Activated CD8-positive, alpha-beta memory T cell treated with anti-CD3 and anti-CD28 coated beads for 24 hours (primary cell): ENCODE results near the gene CANT1.
"Not testable (repeated sequence)": the region's sequence is repeated elsewhere in the genome, so short reads cannot be mapped to it uniquely, and the experiment has no call there.

Source experiments
- DNase-seq: peaks from one replicate; pipeline ENCODE4 v3.0.0-alpha.2; 2020

Gene CANT1

GRCh38 chr17:78956254-78956653 lies 53.3 kb downstream of the CANT1 start:
- DNase-seq: no peak

GRCh38 chr17:78954684-78955083 lies 54.9 kb downstream of the CANT1 start:
- no peak for DNase-seq

DNA sequence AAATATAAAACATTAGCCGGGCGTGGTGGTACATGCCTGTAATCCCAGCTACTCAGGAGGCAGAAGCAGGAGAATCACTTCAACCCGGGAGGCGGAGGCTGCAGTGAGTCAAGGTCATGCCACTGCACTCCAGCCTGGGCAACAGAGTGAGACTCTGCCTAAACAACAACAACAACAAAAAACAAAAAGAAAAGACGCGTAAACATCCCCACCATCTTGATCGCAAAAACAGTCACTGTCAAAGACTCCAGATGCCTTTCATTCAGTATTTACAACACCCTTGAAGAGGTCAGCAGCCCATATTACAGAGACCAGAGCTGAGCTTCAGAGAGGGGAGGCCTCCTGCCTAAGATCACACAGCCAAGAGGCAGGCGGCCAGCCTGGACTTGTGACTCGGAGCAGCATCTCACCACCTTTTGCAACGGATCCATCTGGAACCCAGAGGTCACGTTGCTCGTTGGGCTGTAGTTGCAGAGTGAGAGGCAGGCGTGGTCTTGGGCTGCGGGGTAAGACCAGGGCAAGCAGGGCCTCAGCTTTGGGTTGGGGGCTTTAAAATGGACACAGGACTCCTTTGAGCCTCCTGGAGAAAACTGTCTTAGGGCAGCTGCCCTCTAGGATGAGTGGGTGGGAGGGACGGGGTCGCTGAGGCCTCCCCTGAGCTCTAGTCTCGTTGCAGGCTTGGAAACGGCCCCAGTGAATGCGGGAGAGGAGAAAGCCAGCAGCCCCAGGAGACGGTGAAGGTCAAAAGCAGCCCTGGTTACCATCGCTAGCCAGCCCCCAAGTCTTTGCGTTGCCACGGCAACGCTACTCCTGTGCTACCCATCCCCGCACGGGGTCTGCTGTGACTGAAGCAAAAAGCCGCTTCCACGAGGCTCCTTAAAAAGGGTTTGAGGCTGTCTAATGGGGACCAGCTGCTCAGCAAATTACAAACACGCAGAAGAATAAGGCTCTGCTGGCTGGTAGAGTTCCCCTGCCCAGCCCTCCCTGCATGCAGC lies 55.9 kb downstream of the CANT1 start:
- no peak for DNase-seq

- no peak for DNase-seq
These were observed 56.9 kb downstream of the CANT1 start for GRCh38 chr17:78952706-78953105.

- no peak for DNase-seq
These were observed 57.5 kb downstream of the CANT1 start for GRCh38 chr17:78951967-78952551.

DNA sequence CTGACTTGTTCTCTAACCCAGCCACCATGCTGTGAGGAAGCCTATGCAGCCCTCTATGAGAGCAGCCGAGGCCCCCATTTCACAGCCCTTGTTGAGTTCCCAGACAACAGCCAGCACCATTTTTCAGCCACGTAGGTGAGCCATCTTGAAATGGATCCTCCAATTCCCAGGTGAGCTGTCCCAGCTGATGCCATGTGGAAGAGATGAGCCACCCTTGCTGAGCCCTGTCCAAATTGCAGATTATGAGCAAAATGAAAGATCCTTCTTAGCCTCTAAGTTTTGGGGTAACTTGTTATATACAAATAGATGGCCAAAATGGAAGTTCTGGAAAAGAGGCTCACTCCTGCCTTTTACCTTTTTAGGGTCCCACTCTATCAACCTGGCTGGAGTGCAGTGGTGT lies 58.7 kb downstream of the CANT1 start:
- DNase-seq: no peak

DNA sequence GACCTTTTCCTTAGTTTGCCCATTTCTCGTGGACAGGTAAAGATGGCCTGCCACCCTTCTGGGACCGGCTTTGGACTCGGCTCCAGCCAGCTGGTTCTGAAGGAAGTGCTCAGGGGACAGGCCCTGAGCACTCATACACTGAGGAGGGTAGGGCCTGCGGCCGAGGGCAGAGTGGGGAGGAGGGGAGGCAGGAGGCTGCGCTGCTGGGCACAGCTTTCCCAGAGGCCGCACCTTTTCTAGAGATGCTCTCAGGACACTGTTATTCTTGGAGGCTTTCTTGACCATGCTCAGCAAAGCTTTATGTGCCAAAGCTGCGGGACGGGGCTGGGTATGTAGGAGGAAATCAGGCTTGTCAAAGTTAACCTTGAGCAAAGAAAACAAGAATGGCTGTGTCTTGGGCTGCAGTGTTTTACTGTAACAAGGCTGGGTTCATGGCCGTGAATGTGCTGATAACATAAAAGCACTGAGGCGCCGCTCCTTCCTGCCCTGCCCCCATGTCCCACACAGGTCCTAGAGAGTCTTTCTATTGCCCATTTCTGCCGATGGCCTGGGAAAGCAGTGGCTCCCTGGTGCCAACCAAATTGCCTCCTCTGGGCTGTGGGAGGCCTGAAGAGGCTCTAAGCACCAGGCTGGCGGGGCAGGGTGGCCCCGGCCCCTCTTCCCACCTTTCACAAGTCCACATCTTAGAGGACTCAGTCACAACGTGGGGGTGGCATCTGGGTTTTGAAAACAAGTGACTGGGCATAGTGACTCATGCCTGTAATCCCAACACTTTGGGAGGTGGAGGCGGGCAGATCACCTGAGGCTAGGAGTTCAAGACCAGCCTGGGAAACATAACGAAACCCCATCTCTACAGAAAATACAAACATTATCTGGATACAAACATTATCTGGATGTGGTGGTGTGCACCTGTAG lies 62.1 kb downstream of the CANT1 start:
- DNase-seq: no peak

- no peak for DNase-seq
These were observed 62.9 kb downstream of the CANT1 start for GRCh38 chr17:78946631-78947030.

- DNase-seq: no peak
These were observed 63.4 kb downstream of the CANT1 start for GRCh38 chr17:78946131-78946530.

DNA sequence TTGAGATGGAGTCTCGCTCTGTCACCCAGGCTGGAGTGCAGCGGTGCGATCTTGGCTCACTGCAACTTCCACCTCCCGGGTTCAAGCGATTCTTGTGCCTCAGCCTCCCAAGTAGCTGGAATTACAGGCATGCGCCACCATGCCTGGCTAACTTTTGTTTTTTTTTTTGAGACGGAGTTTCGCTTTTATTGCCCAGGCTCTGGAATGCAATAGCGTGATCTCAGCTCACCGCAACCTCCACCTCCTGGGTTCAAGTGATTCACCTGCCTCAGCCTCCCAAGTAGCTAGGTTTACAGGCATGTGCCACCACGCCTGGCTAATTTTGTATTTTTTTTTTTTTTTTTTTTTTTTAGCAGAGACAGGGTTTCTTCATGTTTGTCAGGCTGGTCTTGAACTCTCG lies 64.1 kb downstream of the CANT1 start:
- not testable (repeated sequence) for DNase-seq

- DNase-seq: no peak
These were observed 64.6 kb downstream of the CANT1 start for GRCh38 chr17:78944956-78945355.

GRCh38 chr17:78944026-78944425 lies 65.5 kb downstream of the CANT1 start:
- DNase-seq: no peak
